Lung (tissue), 12 donors: ENCODE data around the gene C10orf67. TPM values are rescaled to one million over a fixed set of nuclear protein-coding genes. Genes with fewer than 3 reads are reported as not detected.

Experiments
- ATAC-seq: fragments of 200-7000 bp; cut with Tn5 transposase; one replicate; pipeline ENCODE4 v1.9.1; 2020; ENCODE audit warnings: moderate number of reproducible peaks; ENCODE audit not compliant: insufficient read depth, low FRiP score
- DNase-seq, 3 donors: peaks; one replicate each; pipeline ENCODE4 v3.0.0-alpha.2; 2013 to 2017
- H3K27ac ChIP-seq, 2 donors: one replicate each; pipeline ENCODE4 v1.5.1; 2013; ENCODE audit warnings: mild to moderate bottlenecking in 2 of 2, moderate library complexity in 2 of 2, control low read depth in 1 of 2, inconsistent platforms in 1 of 2, low read depth in 1 of 2, low read length in 1 of 2
- H3K27me3 ChIP-seq, 3 donors: one replicate each; pipeline ENCODE4 v1.5.1; 2013; ENCODE audit warnings: low read length in 2 of 3; ENCODE audit not compliant: control insufficient read depth in 3 of 3, insufficient read depth in 3 of 3
- H3K36me3 ChIP-seq, 4 donors: one replicate each; pipeline ENCODE4 v1.5.1; 2013; ENCODE audit warnings: low read length in 4 of 4, mild to moderate bottlenecking in 1 of 4, moderate library complexity in 1 of 4; ENCODE audit not compliant: control insufficient read depth in 4 of 4, insufficient read depth in 4 of 4
- H3K4me1 ChIP-seq, 5 donors: one replicate each; pipeline ENCODE4 v1.5.1; 2013; ENCODE audit warnings: low read length in 5 of 5, mild to moderate bottlenecking in 2 of 5, moderate library complexity in 1 of 5; ENCODE audit not compliant: control insufficient read depth in 5 of 5, insufficient read depth in 5 of 5
- H3K4me3 ChIP-seq: one replicate; pipeline ENCODE4 v1.5.1; 2013; ENCODE audit warnings: mild to moderate bottlenecking, control low read depth, moderate library complexity
- H3K9ac ChIP-seq, 2 donors: one replicate each; pipeline ENCODE4 v1.5.1; 2013; ENCODE audit warnings: low read length in 2 of 2, control low read depth in 1 of 2; ENCODE audit not compliant: insufficient read depth in 1 of 2
- H3K9me3 ChIP-seq, 4 donors: one replicate each; pipeline ENCODE4 v1.5.1; 2013; ENCODE audit warnings: low read length in 3 of 4, mild to moderate bottlenecking in 1 of 4, moderate library complexity in 1 of 4; ENCODE audit not compliant: control insufficient read depth in 4 of 4, insufficient read depth in 3 of 4
- CTCF ChIP-seq: IDR thresholded peaks from 2 replicates; pipeline ENCODE4 v1.5.1; 2012; ENCODE audit warnings: mild to moderate bottlenecking; ENCODE audit errors: control extremely low read depth, extremely low read depth
- WGBS, 2 donors: extraction: QIAGEN DNeasy Blood & Tissue Kit; methylation state at CpG; one replicate each; pipeline ENCODE4 v1.1.7; 2013; 5-methylcytosine and 5-hydroxymethylcytosine counted together
- polyA plus RNA-seq, 2 donors: library from polyadenylated mRNA; stranded (reverse); fragments of 200-250 nt; gene quantifications; one replicate each; pipeline ENCODE4 v1.2.1, GENCODE V29; 2013
- total RNA-seq, 2 donors: library from RNA; depleted of rRNA in 1 of 2; stranded (reverse); fragments of >200 nt in 1 of 2; gene quantifications; one replicate each; pipeline ENCODE4 v1.2.1, GENCODE V29; 2014 to 2021
- donor health status: control.
- donor health status: control.
- donor health status: Bipolar disorder and iron deficiency.
- donor health status: healthy.
- donor health status: DM: yes; HTN: yes; CAD: no.

The C10orf67 gene
- total and polyA plus RNA-seq, 4 donors = 0.33 to 2.3 (median 0.91) TPM

DNA sequence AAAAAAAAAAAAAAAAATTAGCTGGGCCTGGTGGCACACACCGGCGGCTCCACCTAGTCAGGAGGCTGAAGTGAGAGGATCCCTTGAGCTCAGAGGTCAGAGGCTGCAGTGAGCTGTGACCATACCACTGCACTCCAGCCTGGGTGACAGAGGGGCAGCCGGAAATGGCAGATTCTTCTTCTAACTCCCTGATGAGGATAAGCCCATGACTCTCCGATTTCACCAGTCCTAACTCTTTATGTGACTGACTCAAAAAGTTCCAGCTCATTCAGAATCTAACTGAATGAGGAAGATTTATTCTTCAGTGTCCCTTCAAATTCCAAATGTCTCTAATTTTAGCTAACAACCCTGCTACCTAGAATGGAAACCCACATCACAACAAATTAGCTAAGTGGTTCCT lies 4.2 kb downstream of the C10orf67 start:
- ATAC-seq = no peak
- no peaks in the 10 kb centered on the region for H3K36me3 ChIP-seq
- H3K9me3 ChIP-seq = no peaks in the 10 kb centered on the region
- H3K27ac ChIP-seq = no peak overlapping the region
- peaks cover 0 to 7% (median 0%) of the 10 kb centered on the region in 5 donors for H3K4me1 ChIP-seq
- no peak overlapping the region for H3K4me3 ChIP-seq
- no peak for TF ChIP-seq CTCF
- peaks cover 0 to 8% (median 0%) of the 10 kb centered on the region in 3 donors for H3K27me3 ChIP-seq
- WGBS, 2 donors = 88 to 99% methylated on average over 4 of the region's 4 CpGs
- no peak overlapping the region for H3K9ac ChIP-seq
- no peak for DNase-seq

DNA sequence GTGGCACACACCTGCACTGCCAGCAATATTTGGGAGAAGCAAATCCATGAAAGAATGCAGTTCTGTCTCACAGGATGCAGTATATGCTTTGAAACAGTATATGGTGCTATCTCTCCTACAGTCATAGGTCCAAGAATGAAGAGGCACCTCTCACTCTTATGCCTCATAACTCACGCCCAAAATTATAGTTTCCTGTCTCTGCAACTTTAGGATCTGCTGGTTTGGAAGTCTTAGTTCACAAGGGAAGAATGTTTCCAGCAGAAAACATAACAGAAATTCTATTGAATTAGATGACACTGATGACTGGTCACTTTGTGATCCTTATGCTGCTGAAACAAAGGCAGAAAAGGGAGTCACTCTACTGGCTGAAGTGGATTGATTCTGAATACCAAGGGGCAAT lies 5.7 kb downstream of the C10orf67 start:
- Histone ChIP-seq H3K9me3 (no peaks in the 10 kb centered on the region), H3K27ac (no peak overlapping the region), H3K9ac (no peak overlapping the region), H3K4me3 (no peak overlapping the region), H3K27me3 (no peaks in the 10 kb centered on the region), H3K36me3 (no peaks in the 10 kb centered on the region), H3K4me1 (peaks cover 0 to 5% (median 0%) of the 10 kb centered on the region in 5 donors)
- TF ChIP-seq CTCF = no peak
- DNase-seq = no peak
- ATAC-seq = no peak
- 58 to 65% methylated on average over 1 of the region's 1 CpG for WGBS, 2 donors

GRCh38 chr10:23338155-23338828 lies 6.3 kb downstream of the C10orf67 start:
- Histone ChIP-seq H3K27me3 (no peaks in the 10 kb centered on the region), H3K4me1 (peaks cover 0 to 2% (median 0%) of the 10 kb centered on the region in 5 donors), H3K9me3 (no peaks in the 10 kb centered on the region), H3K9ac (no peak overlapping the region), H3K36me3 (no peaks in the 10 kb centered on the region), H3K4me3 (no peak overlapping the region), H3K27ac (no peak overlapping the region)
- DNase-seq (no peak), ATAC-seq (no peak)
- 79 to 83% methylated on average over 11 of the region's 11 CpGs for whole genome bisulfite sequencing, 2 donors
- TF ChIP-seq CTCF = no peak

GRCh38 chr10:23337616-23338015 lies 7.0 kb downstream of the C10orf67 start:
- DNase-seq = no peak
- Histone ChIP-seq H3K27ac (no peak overlapping the region), H3K27me3 (no peaks in the 10 kb centered on the region), H3K4me1 (peaks cover 0 to 2% (median 0%) of the 10 kb centered on the region in 5 donors), H3K36me3 (no peaks in the 10 kb centered on the region), H3K9ac (no peak overlapping the region), H3K9me3 (no peaks in the 10 kb centered on the region), H3K4me3 (no peak overlapping the region)
- WGBS, 2 donors = 80 to 88% methylated on average over 1 of the region's 1 CpG
- TF ChIP-seq CTCF = no peak
- no peak for ATAC-seq
